Ishikawa (cell line): ENCODE measurements around the gene PHLPP2.
A peak's percentile ranks its signal among the peaks of the same experiment; 100 is the strongest.

Experiments
- CEBPB ChIP-seq: IDR thresholded peaks from 2 replicates; pipeline ENCODE4 v1.6.1; 2012
- CREB1 ChIP-seq: IDR thresholded peaks from 2 replicates; pipeline ENCODE4 v1.6.1; 2012; ENCODE audit warnings: low read depth
- EGR1 ChIP-seq: IDR thresholded peaks from 2 replicates; pipeline ENCODE4 v1.6.1; 2012
- EP300 ChIP-seq: IDR thresholded peaks from 2 replicates; pipeline ENCODE4 v1.6.1; 2012; ENCODE audit warnings: borderline replicate concordance
- FOXM1 ChIP-seq: IDR thresholded peaks from 2 replicates; pipeline ENCODE4 v1.6.1; 2012; ENCODE audit warnings: low read depth, borderline replicate concordance
- MAX ChIP-seq: IDR thresholded peaks from 2 replicates; pipeline ENCODE4 v1.6.1; 2012
- NFIC ChIP-seq: IDR thresholded peaks from 2 replicates; pipeline ENCODE4 v1.6.1; 2012
- RAD21 ChIP-seq: IDR thresholded peaks from 2 replicates; pipeline ENCODE4 v1.6.1; 2012; ENCODE audit warnings: low read depth
- REST ChIP-seq: IDR thresholded peaks from 2 replicates; pipeline ENCODE4 v1.6.1; 2012; ENCODE audit warnings: low read depth, mild to moderate bottlenecking
- TAF1 ChIP-seq: IDR thresholded peaks from 2 replicates; pipeline ENCODE4 v1.6.1; 2012; ENCODE audit warnings: low read depth, mild to moderate bottlenecking
- TCF12 ChIP-seq: IDR thresholded peaks from 2 replicates; pipeline ENCODE4 v1.6.1; 2012; ENCODE audit warnings: low read depth
- TEAD4 ChIP-seq: IDR thresholded peaks from 2 replicates; pipeline ENCODE4 v1.6.1; 2012
- USF1 ChIP-seq: IDR thresholded peaks from 2 replicates; pipeline ENCODE4 v1.6.1; 2012
- YY1 ChIP-seq: IDR thresholded peaks from 2 replicates; pipeline ENCODE4 v1.6.1; 2012; ENCODE audit warnings: low read depth
- ZBTB7A ChIP-seq: IDR thresholded peaks from 2 replicates; pipeline ENCODE4 v1.6.1; 2012; ENCODE audit warnings: low read depth

PHLPP2 gene

GRCh38 chr16:71622088-71622487 lies 102.4 kb downstream of the PHLPP2 start:
- TF ChIP-seq REST (no peak), EGR1 (no peak), TAF1 (no peak)

- TF ChIP-seq RAD21: no peak
- TF ChIP-seq REST: no peak
- no peak for TF ChIP-seq FOXM1
- TF ChIP-seq TCF12: no peak
- TF ChIP-seq TAF1: no peak
- no peak for TF ChIP-seq USF1
- no peak for TF ChIP-seq CREB1
- TF ChIP-seq EP300: no peak
- TF ChIP-seq ZBTB7A: no peak
- no peak for TF ChIP-seq MAX
- TF ChIP-seq NFIC: no peak
- TF ChIP-seq CEBPB: no peak
- TF ChIP-seq YY1: no peak
Observed at GRCh38 chr16:71618429-71618828, 106.1 kb downstream of the PHLPP2 start.

GRCh38 chr16:71610936-71611871 lies 113.3 kb downstream of the PHLPP2 start:
- TF ChIP-seq RAD21 (peak; percentile 74), USF1 (no peak)

GRCh38 chr16:71610447-71610846 lies 114.1 kb downstream of the PHLPP2 start:
- no peak for TF ChIP-seq CEBPB
- no peak for TF ChIP-seq ZBTB7A
- no peak for TF ChIP-seq CREB1
- no peak for TF ChIP-seq NFIC
- no peak for TF ChIP-seq EP300
- no peak for TF ChIP-seq RAD21
- TF ChIP-seq MAX: no peak
- TF ChIP-seq REST: no peak
- no peak for TF ChIP-seq YY1
- TF ChIP-seq USF1: no peak
- no peak for TF ChIP-seq EGR1
- TF ChIP-seq TCF12: no peak
- TF ChIP-seq TEAD4: no peak
